PC-3 (cell line): ENCODE results near the gene DCAF5. TPM values are rescaled to one million over a fixed set of nuclear protein-coding genes. Genes with fewer than 3 reads are reported as not detected.
A peak's percentile ranks its signal among the peaks of the same experiment; 100 is the strongest.

Experiments used
- ATAC-seq: fragments of 200-7000 bp; cut with Tn5 transposase; 2 replicates; pipeline ENCODE4 v1.9.1; 2020; ENCODE audit warnings: mild to moderate bottlenecking, moderate library complexity
- BruUV-seq: library from RNA; stranded (reverse); fragments of 400-500 nt; replicated peaks from 2 replicates; lab custom pipeline; 2021; lab: Mats Ljungman, UMichigan
- CTCF ChIA-PET: fragments of 300-600 bp; sonication (Branson Sonifier 250); formaldehyde crosslinking; loops from one replicate; lab custom pipeline; 2022; ENCODE audit warnings: antibody characterized with exemption; lab: Charles Lee
- POLR2A ChIA-PET: fragments of 300-600 bp; sonication (Branson Sonifier 250); formaldehyde crosslinking; loops from one replicate; lab custom pipeline; 2022; ENCODE audit warnings: antibody characterized with exemption; ENCODE audit not compliant: unreplicated experiment; lab: Charles Lee
- DNase-seq: peaks from one replicate; pipeline ENCODE4 v3.0.0-alpha.2; 2015
- H2AFZ ChIP-seq: fragments of 300-600 bp; sonication (generic); 2 replicates; pipeline ENCODE4 v1.6.0; 2016; ENCODE audit warnings: antibody characterized with exemption, low read length
- H3F3A ChIP-seq: fragments of 300-600 bp; sonication (generic); one replicate; pipeline ENCODE4 v1.6.0; 2017; ENCODE audit warnings: antibody characterized with exemption, low read length, control low read depth, mild to moderate bottlenecking; ENCODE audit not compliant: unreplicated experiment
- H3K27ac ChIP-seq: fragments of 300-600 bp; sonication (generic); 2 replicates; pipeline ENCODE4 v1.5.1; 2016; ENCODE audit warnings: mild to moderate bottlenecking, low read length
- H3K27me3 ChIP-seq: fragments of 300-600 bp; sonication (generic); 2 replicates; pipeline ENCODE4 v1.6.1; 2016; ENCODE audit warnings: low read length, mixed read lengths
- H3K36me3 ChIP-seq: fragments of 300-600 bp; sonication (generic); 2 replicates; pipeline ENCODE4 v1.6.1; 2016; ENCODE audit warnings: low read depth, mixed run types, low read length, mixed read lengths
- H3K4me1 ChIP-seq: fragments of 300-600 bp; sonication (generic); 2 replicates; pipeline ENCODE4 v1.5.1; 2016; ENCODE audit warnings: low read length; ENCODE audit not compliant: insufficient read depth
- H3K4me2 ChIP-seq: fragments of 300-600 bp; sonication (generic); 2 replicates; pipeline ENCODE4 v1.6.0; 2016; ENCODE audit warnings: low read length
- H3K4me3 ChIP-seq: fragments of 300-600 bp; sonication (generic); 2 replicates; pipeline ENCODE4 v1.5.1; 2016; ENCODE audit warnings: mild to moderate bottlenecking, low read length, mixed read lengths
- H3K79me2 ChIP-seq: fragments of 300-600 bp; sonication (generic); 2 replicates; pipeline ENCODE4 v1.6.1; 2017; ENCODE audit warnings: low read length, mixed read lengths
- H3K9ac ChIP-seq: fragments of 300-600 bp; sonication (generic); 2 replicates; pipeline ENCODE4 v1.6.0; 2016; ENCODE audit warnings: mild to moderate bottlenecking, low read length
- H3K9me2 ChIP-seq: fragments of 300-600 bp; sonication (generic); replicated peaks from 2 replicates; pipeline ENCODE4 v1.6.1; 2016; ENCODE audit warnings: mixed run types, low read length, mixed read lengths
- H3K9me3 ChIP-seq: fragments of 300-600 bp; sonication (generic); 2 replicates; pipeline ENCODE4 v1.6.1; 2016; ENCODE audit warnings: low read length, mixed read lengths
- H4K20me1 ChIP-seq: fragments of 300-600 bp; sonication (generic); 2 replicates; pipeline ENCODE4 v1.6.1; 2016; ENCODE audit warnings: low read length, mixed read lengths
- EZH2 ChIP-seq: fragments of 300-600 bp; sonication (generic); IDR thresholded peaks from one replicate; pipeline ENCODE4 v1.6.1; 2017; ENCODE audit warnings: antibody characterized with exemption, mild to moderate bottlenecking, low read length; ENCODE audit not compliant: unreplicated experiment
- EZH2phosphoT487 ChIP-seq: fragments of 300-600 bp; sonication (generic); IDR thresholded peaks from 2 replicates; pipeline ENCODE4 v1.6.1; 2018; ENCODE audit warnings: mild to moderate bottlenecking, antibody characterized with exemption, low read length, borderline replicate concordance
- intact Hi-C: fragments of 100-400 bp; cut with micrococcal nuclease; formaldehyde crosslinking; loops from 2 replicates; pipeline ENCODE4 v1.9.0; 2023
- total RNA-seq: library from RNA; depleted of rRNA; stranded (reverse); fragments of >200 nt; gene quantifications from 2 replicates; pipeline ENCODE4 v1.2.3, GENCODE V29; 2014
- TF ChIP-seq, protein P1 (sequence below): fragments of 300-600 bp; sonication (generic); conservative IDR thresholded peaks from 2 replicates; pipeline ENCODE4 v1.5.1; 2017; ENCODE audit warnings: antibody characterized with exemption, low read depth, mild to moderate bottlenecking, low read length

DCAF5 gene
- total RNA-seq, 1 experiment from 2014 or later: 17.5 TPM

DNA sequence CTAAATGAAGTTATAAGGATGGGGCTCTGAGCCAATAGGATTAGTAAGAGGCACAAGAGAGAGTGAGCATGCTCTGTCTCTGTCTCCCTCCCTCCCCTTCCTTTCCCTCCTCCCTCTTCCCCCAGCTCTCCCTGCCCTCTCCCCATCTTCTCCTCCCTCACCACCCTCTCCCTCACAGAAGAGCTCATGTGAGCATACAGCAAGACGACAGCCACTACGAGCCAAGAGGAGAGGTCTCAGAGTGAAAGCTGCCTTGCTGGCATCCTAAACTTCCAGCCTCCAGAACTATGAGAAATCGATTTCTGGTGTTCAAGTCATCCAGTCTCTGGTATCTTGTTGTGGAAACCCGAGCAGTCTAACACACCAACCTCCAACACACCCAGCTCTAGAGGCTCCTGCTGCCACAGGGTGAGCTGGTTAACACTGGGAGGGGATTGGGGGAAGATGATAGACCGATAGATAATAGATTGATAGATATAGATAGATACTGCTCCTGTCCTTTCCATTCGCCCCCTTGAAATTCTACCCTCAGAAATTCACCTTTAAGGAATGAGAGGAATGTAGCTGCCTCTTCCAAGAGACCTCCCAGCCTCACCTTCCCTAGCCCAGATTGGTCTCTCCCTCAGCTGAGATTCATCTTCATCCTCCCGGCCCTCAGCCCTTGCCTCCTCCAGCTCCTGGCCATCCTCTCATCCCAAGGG lies 148.0 kb downstream of the DCAF5 start:
- DNase-seq (peak; percentile 29), ATAC-seq (peak; percentile 1; the same call in 1 of the 2 replicates)
- H3K9ac ChIP-seq: peak overlapping the region; percentile 10; the same call in 1 of the 2 replicates
- ChIA-PET CTCF (no interaction called here), POLR2A (no interaction called here)
- H3K9me2 ChIP-seq: no peaks in the 10 kb centered on the region
- H3K4me3 ChIP-seq: peak overlapping the region; percentile 30; the same call in 1 of the 2 replicates
- H3K36me3 ChIP-seq: no peaks in the 10 kb centered on the region
- no peaks in the 10 kb centered on the region for H3K79me2 ChIP-seq
- H3K27me3 ChIP-seq: no peaks in the 10 kb centered on the region
- no peaks in the 10 kb centered on the region for H3K9me3 ChIP-seq
- H3F3A ChIP-seq: no peaks in the 10 kb centered on the region
- intact Hi-C loops: loop anchor here (1.0 to 5.0 kb wide), 2 partner anchors 26 to 87 kb away; partner anchors contain the start of gene ACTN1
- BruUV-seq: no TSS peak
- H3K4me1 ChIP-seq: peaks cover 22% of the 10 kb centered on the region
- TF ChIP-seq EZH2: no peak
- no peak for TF ChIP-seq EZH2phosphoT487
- TF ChIP-seq, protein P1, sequence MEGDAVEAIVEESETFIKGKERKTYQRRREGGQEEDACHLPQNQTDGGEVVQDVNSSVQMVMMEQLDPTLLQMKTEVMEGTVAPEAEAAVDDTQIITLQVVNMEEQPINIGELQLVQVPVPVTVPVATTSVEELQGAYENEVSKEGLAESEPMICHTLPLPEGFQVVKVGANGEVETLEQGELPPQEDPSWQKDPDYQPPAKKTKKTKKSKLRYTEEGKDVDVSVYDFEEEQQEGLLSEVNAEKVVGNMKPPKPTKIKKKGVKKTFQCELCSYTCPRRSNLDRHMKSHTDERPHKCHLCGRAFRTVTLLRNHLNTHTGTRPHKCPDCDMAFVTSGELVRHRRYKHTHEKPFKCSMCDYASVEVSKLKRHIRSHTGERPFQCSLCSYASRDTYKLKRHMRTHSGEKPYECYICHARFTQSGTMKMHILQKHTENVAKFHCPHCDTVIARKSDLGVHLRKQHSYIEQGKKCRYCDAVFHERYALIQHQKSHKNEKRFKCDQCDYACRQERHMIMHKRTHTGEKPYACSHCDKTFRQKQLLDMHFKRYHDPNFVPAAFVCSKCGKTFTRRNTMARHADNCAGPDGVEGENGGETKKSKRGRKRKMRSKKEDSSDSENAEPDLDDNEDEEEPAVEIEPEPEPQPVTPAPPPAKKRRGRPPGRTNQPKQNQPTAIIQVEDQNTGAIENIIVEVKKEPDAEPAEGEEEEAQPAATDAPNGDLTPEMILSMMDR: no peak
- no peaks in the 10 kb centered on the region for H4K20me1 ChIP-seq
- H3K4me2 ChIP-seq: peak overlapping the region; percentile 70
- 0 out of 2 replicates have a peak overlapping the region, but pooled peaks have one; percentile 26 for H2AFZ ChIP-seq
- H3K27ac ChIP-seq: peak overlapping the region; percentile 43

DNA sequence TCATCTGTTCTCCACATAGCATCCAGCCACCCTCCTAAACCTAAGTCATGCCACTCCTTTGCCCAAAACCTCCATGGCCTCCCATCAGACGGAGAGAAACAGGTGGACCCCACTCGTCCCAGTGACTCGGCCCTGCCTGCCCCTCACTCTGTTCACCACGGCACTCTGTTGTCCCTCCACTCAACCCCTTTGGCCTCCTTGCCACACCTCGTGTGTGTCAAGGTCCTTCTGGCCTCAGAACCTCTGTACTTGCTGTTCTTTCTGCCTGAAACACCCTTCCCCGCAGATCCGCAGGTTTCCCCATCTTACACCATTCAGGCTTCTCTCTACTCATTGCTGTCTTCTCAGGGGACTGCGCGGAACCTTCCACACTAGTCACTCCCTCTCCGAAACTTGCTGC lies 149.3 kb downstream of the DCAF5 start:
- no peak overlapping the region for H3K9ac ChIP-seq
- no peak for ATAC-seq
- no peaks in the 10 kb centered on the region for H3K9me3 ChIP-seq
- no peaks in the 10 kb centered on the region for H3K9me2 ChIP-seq
- no peak overlapping the region for H3K4me3 ChIP-seq
- DNase-seq: no peak
- CTCF ChIA-PET: no interaction called here
- no peak overlapping the region for H3K4me2 ChIP-seq
- no peaks in the 10 kb centered on the region for H3K36me3 ChIP-seq
- peaks cover 22% of the 10 kb centered on the region for H3K4me1 ChIP-seq
- H3K27ac ChIP-seq: no peak overlapping the region
- intact Hi-C loops: no loop called here
- H3K27me3 ChIP-seq: no peaks in the 10 kb centered on the region
- POLR2A ChIA-PET: no interaction called here
- no peaks in the 10 kb centered on the region for H4K20me1 ChIP-seq
- H2AFZ ChIP-seq: no peak overlapping the region
- no peaks in the 10 kb centered on the region for H3F3A ChIP-seq
- no TSS peak for BruUV-seq
- TF ChIP-seq, protein P1: no peak
- TF ChIP-seq EZH2 (no peak), EZH2phosphoT487 (no peak)
- H3K79me2 ChIP-seq: no peaks in the 10 kb centered on the region

DNA sequence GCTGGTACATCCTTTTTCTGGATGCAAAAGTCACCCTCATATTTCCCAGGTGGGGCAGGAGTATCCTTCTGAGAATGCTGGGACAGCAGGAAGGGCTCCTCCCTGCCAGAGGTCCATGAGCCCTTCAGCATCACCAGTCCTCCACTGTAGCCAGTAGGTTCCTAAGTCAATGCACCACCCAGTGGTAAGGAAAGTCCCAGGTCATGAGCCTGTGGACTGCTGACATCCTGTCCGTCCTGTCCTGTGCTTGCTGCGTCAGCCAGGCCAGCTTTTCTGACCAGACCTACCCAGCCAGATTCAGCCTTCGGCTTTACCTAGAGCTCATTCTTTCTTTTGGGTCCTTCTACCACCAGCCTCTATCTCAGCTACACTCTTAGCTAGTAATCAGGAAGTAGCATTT lies 150.8 kb downstream of the DCAF5 start:
- no peak overlapping the region for H3K4me3 ChIP-seq
- ATAC-seq: peak; percentile 61
- no peak overlapping the region for H3K27ac ChIP-seq
- H3K79me2 ChIP-seq: no peaks in the 10 kb centered on the region
- no peaks in the 10 kb centered on the region for H3K36me3 ChIP-seq
- no peaks in the 10 kb centered on the region for H3K9me2 ChIP-seq
- no peak overlapping the region for H2AFZ ChIP-seq
- H3K9me3 ChIP-seq: no peaks in the 10 kb centered on the region
- TF ChIP-seq, protein P1: peak; percentile 56
- TF ChIP-seq EZH2: no peak
- H4K20me1 ChIP-seq: no peaks in the 10 kb centered on the region
- intact Hi-C loops: loop anchor here (1.0 kb wide), 1 partner anchor 139 kb away; no protein-coding TSS in a partner anchor
- DNase-seq: peak; percentile 63
- H3K4me1 ChIP-seq: peaks cover 22% of the 10 kb centered on the region
- no peaks in the 10 kb centered on the region for H3F3A ChIP-seq
- H3K4me2 ChIP-seq: no peak overlapping the region
- no peak overlapping the region for H3K9ac ChIP-seq
- CTCF ChIA-PET: interaction anchor here (0.6 kb wide), 1 partner anchor 77 kb away, joined by 4 read pairs; no protein-coding TSS in a partner anchor
- no TSS peak for BruUV-seq
- POLR2A ChIA-PET: interaction anchor here (1.7 kb wide), 1 partner anchor 22 kb away, joined by 6 read pairs; no protein-coding TSS in a partner anchor
- H3K27me3 ChIP-seq: no peaks in the 10 kb centered on the region
